ENCODE results near the gene MRTFA. TPM values are rescaled to one million over a fixed set of nuclear protein-coding genes. Genes with fewer than 3 reads are reported as not detected.
"Not testable (repeated sequence)": the region's sequence is repeated elsewhere in the genome, so short reads cannot be mapped to it uniquely, and the experiment has no call there.

The MRTFA gene
- total RNA-seq, 1 donor from 2014 or later: 47.8 TPM

- Mint-ChIP-seq H3K4me1 (ENCODE audit: low read depth) (peaks cover 8% of the 10 kb centered on the region), H3K4me3 (no peak overlapping the region), H3K9me3 (no peaks in the 10 kb centered on the region), H3K36me3 (ENCODE audit: low read depth) (no peaks in the 10 kb centered on the region), H3K27me3 (ENCODE audit: insufficient read depth) (no peaks in the 10 kb centered on the region), H3K27ac (no peak overlapping the region)
- DNase-seq (ENCODE audit: low spot score): no peak
- intact Hi-C loops (cut with micrococcal nuclease): loop anchor here (10.0 kb wide), 1 partner anchor 384 kb away; no protein-coding TSS in a partner anchor
These were observed 125.7 kb downstream of the MRTFA start for GRCh38 chr22:40510631-40511364.

GRCh38 chr22:40509401-40510134, 127.0 kb downstream of the MRTFA start:
- no peak overlapping the region for H3K27ac Mint-ChIP-seq
- intact Hi-C loops (cut with micrococcal nuclease): loop anchor here (10.0 kb wide), 1 partner anchor 385 kb away; no protein-coding TSS in a partner anchor
- peaks cover 8% of the 10 kb centered on the region for H3K4me1 Mint-ChIP-seq (ENCODE audit: low read depth)
- no peaks in the 10 kb centered on the region for H3K36me3 Mint-ChIP-seq (ENCODE audit: low read depth)
- H3K27me3 Mint-ChIP-seq (ENCODE audit: insufficient read depth): no peaks in the 10 kb centered on the region
- no peak for DNase-seq (ENCODE audit: low spot score)
- no peak overlapping the region for H3K4me3 Mint-ChIP-seq
- no peaks in the 10 kb centered on the region for H3K9me3 Mint-ChIP-seq

GRCh38 chr22:40508046-40508445, 128.5 kb downstream of the MRTFA start:
- H3K9me3 Mint-ChIP-seq; H3K27me3 Mint-ChIP-seq (ENCODE audit: insufficient read depth); intact Hi-C loops (cut with micrococcal nuclease); H3K27ac Mint-ChIP-seq; H3K4me1 Mint-ChIP-seq (ENCODE audit: low read depth); DNase-seq (ENCODE audit: low spot score); H3K4me3 Mint-ChIP-seq; H3K36me3 Mint-ChIP-seq (ENCODE audit: low read depth): not testable (repeated sequence)

GRCh38 chr22:40507491-40507890, 129.0 kb downstream of the MRTFA start:
- H3K4me1 Mint-ChIP-seq (ENCODE audit: low read depth): peaks cover 8% of the 10 kb centered on the region
- DNase-seq (ENCODE audit: low spot score): no peak
- no peaks in the 10 kb centered on the region for H3K27me3 Mint-ChIP-seq (ENCODE audit: insufficient read depth)
- H3K36me3 Mint-ChIP-seq (ENCODE audit: low read depth): peaks cover 4% of the 10 kb centered on the region
- intact Hi-C loops (cut with micrococcal nuclease): no loop called here
- H3K4me3 Mint-ChIP-seq: no peak overlapping the region
- H3K27ac Mint-ChIP-seq: no peak overlapping the region
- no peaks in the 10 kb centered on the region for H3K9me3 Mint-ChIP-seq

- intact Hi-C loops (cut with micrococcal nuclease): no loop called here
- DNase-seq (ENCODE audit: low spot score): no peak
- peaks cover 8% of the 10 kb centered on the region for H3K4me1 Mint-ChIP-seq (ENCODE audit: low read depth)
- no peak overlapping the region for H3K27ac Mint-ChIP-seq
- no peaks in the 10 kb centered on the region for H3K27me3 Mint-ChIP-seq (ENCODE audit: insufficient read depth)
- no peaks in the 10 kb centered on the region for H3K9me3 Mint-ChIP-seq
- H3K36me3 Mint-ChIP-seq (ENCODE audit: low read depth): peaks cover 4% of the 10 kb centered on the region
- no peak overlapping the region for H3K4me3 Mint-ChIP-seq
These were observed 129.8 kb downstream of the MRTFA start for GRCh38 chr22:40506762-40507161.

- Mint-ChIP-seq H3K4me3 (no peak overlapping the region), H3K36me3 (ENCODE audit: low read depth) (peaks cover 4% of the 10 kb centered on the region), H3K4me1 (ENCODE audit: low read depth) (peaks cover 10% of the 10 kb centered on the region), H3K27ac (no peak overlapping the region), H3K9me3 (no peaks in the 10 kb centered on the region), H3K27me3 (ENCODE audit: insufficient read depth) (no peaks in the 10 kb centered on the region)
- DNase-seq (ENCODE audit: low spot score): no peak
- intact Hi-C loops (cut with micrococcal nuclease): no loop called here
These were observed 132.0 kb downstream of the MRTFA start for GRCh38 chr22:40504285-40505249.

GRCh38 chr22:40502919-40503318, 133.6 kb downstream of the MRTFA start:
- DNase-seq (ENCODE audit: low spot score): no peak
- Mint-ChIP-seq H3K27ac (peak overlapping the region; percentile 59), H3K4me3 (no peak overlapping the region), H3K4me1 (ENCODE audit: low read depth) (peaks cover 15% of the 10 kb centered on the region), H3K36me3 (ENCODE audit: low read depth) (peaks cover 6% of the 10 kb centered on the region), H3K27me3 (ENCODE audit: insufficient read depth) (no peaks in the 10 kb centered on the region), H3K9me3 (no peaks in the 10 kb centered on the region)
- intact Hi-C loops (cut with micrococcal nuclease): no loop called here

GRCh38 chr22:40500465-40500786, 136.1 kb downstream of the MRTFA start:
- H3K9me3 Mint-ChIP-seq; H3K27me3 Mint-ChIP-seq (ENCODE audit: insufficient read depth); H3K27ac Mint-ChIP-seq; H3K36me3 Mint-ChIP-seq (ENCODE audit: low read depth); intact Hi-C loops (cut with micrococcal nuclease); H3K4me3 Mint-ChIP-seq; DNase-seq (ENCODE audit: low spot score): not testable (repeated sequence)
- peaks cover 15% of the 10 kb centered on the region for H3K4me1 Mint-ChIP-seq (ENCODE audit: low read depth)

- H3K4me3 Mint-ChIP-seq: no peak overlapping the region
- intact Hi-C loops (cut with micrococcal nuclease): no loop called here
- no peak overlapping the region for H3K27ac Mint-ChIP-seq
- no peaks in the 10 kb centered on the region for H3K9me3 Mint-ChIP-seq
- H3K27me3 Mint-ChIP-seq (ENCODE audit: insufficient read depth): no peaks in the 10 kb centered on the region
- H3K4me1 Mint-ChIP-seq (ENCODE audit: low read depth): peaks cover 15% of the 10 kb centered on the region
- H3K36me3 Mint-ChIP-seq (ENCODE audit: low read depth): peaks cover 6% of the 10 kb centered on the region
- no peak for DNase-seq (ENCODE audit: low spot score)
These were observed 137.3 kb downstream of the MRTFA start for GRCh38 chr22:40499209-40499623.

GRCh38 chr22:40498420-40499208, 137.9 kb downstream of the MRTFA start:
- H3K4me3 Mint-ChIP-seq: no peak overlapping the region
- no peaks in the 10 kb centered on the region for H3K9me3 Mint-ChIP-seq
- no peak for DNase-seq (ENCODE audit: low spot score)
- no peak overlapping the region for H3K27ac Mint-ChIP-seq
- H3K36me3 Mint-ChIP-seq (ENCODE audit: low read depth): peaks cover 6% of the 10 kb centered on the region
- intact Hi-C loops (cut with micrococcal nuclease): no loop called here
- H3K27me3 Mint-ChIP-seq (ENCODE audit: insufficient read depth): no peaks in the 10 kb centered on the region
- H3K4me1 Mint-ChIP-seq (ENCODE audit: low read depth): peaks cover 15% of the 10 kb centered on the region

- Mint-ChIP-seq H3K9me3 (no peaks in the 10 kb centered on the region), H3K27me3 (ENCODE audit: insufficient read depth) (no peaks in the 10 kb centered on the region), H3K36me3 (ENCODE audit: low read depth) (peaks cover 1% of the 10 kb centered on the region), H3K4me1 (ENCODE audit: low read depth) (peaks cover 23% of the 10 kb centered on the region), H3K27ac (no peak overlapping the region), H3K4me3 (no peak overlapping the region)
- no peak for DNase-seq (ENCODE audit: low spot score)
- intact Hi-C loops (cut with micrococcal nuclease): no loop called here
These were observed 143.1 kb downstream of the MRTFA start for GRCh38 chr22:40493441-40493840.

GRCh38 chr22:40491990-40492631, 144.4 kb downstream of the MRTFA start:
- intact Hi-C loops (cut with micrococcal nuclease): no loop called here
- H3K36me3 Mint-ChIP-seq (ENCODE audit: low read depth): peaks cover 1% of the 10 kb centered on the region

More at GRCh38 chr22:40491990-40492631, 144.4 kb downstream of the MRTFA start:
- Mint-ChIP-seq H3K27ac (no peak overlapping the region), H3K4me3 (no peak overlapping the region), H3K27me3 (ENCODE audit: insufficient read depth) (no peaks in the 10 kb centered on the region), H3K9me3 (no peaks in the 10 kb centered on the region), H3K4me1 (ENCODE audit: low read depth) (peaks cover 27% of the 10 kb centered on the region)
- DNase-seq (ENCODE audit: low spot score): no peak
